SK-N-SH (cell line): ENCODE data around the gene CLDN7.

Experiments used
- GABPA ChIP-seq: IDR thresholded peaks from 2 replicates; pipeline ENCODE4 v1.4.0; 2012; ENCODE audit warnings: low read depth, mild to moderate bottlenecking
- RAD21 ChIP-seq: IDR thresholded peaks from 2 replicates; pipeline ENCODE4 v1.6.1; 2012; ENCODE audit warnings: mild to moderate bottlenecking, low read length
- SMC3 ChIP-seq: IDR thresholded peaks from 2 replicates; pipeline ENCODE4 v1.6.1; 2012; ENCODE audit warnings: low read depth, low read length, improper control_type of control experiment
- TCF12 ChIP-seq: IDR thresholded peaks from 2 replicates; pipeline ENCODE4 v1.4.0; 2012
- TF ChIP-seq, protein P1 (sequence below): IDR thresholded peaks from 2 replicates; pipeline ENCODE4; 2012
- TF ChIP-seq, protein P2 (sequence below): fragments of 200-600 bp; sonication (generic); IDR thresholded peaks from 2 replicates; pipeline ENCODE4 v1.6.1; 2017; ENCODE audit warnings: antibody characterized with exemption, mild to moderate bottlenecking, moderate library complexity
- TF ChIP-seq, protein P3 (sequence below): fragments of 150-350 bp; IDR thresholded peaks from 2 replicates; pipeline ENCODE4 v1.6.1; 2017; ENCODE audit warnings: antibody characterized with exemption, low read length, low read depth, borderline replicate concordance

DNA sequence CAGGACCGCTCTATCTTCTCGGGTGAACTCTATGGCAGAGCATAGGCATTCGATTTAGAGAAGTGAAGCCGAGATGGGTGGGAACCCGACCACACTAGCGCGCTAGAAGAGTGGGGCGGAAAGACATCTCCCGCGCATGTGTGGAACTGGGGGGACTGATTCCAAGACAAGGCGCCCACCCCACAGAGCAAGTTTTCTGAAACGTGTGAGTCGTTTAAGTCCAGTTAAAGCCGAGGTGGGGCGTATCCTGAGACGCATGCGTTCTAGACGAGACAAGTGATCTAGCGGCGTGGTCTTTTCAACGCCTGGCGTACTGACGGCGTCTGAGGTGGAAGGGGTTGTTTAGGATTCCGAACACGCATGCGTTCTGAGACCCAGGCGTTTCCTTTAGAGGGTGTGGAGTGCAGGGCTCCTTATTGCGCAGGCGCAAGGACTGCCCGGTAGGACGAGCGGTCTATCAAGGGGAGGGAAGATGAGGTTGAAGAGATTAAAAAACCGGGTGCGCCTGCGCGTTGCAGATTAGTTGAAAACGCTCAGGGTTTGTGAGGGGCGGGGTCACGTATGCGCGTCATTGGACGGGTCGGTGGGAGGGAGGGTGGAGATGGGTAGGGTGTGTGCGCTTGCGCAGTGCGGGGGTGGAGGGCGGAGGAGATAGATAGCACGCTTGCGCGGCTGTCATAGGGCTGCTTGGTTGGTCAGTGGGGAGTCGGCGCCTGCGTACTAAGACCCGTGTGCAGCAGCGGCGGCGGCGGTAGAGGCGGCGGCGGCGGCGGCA, 44.8 kb upstream of the CLDN7 start, which contains the start of gene EIF5A:
- TF ChIP-seq RAD21, result no peak
- TF ChIP-seq TCF12, result no peak
- peak; percentile 47 for TF ChIP-seq GABPA
- TF ChIP-seq, protein P1, sequence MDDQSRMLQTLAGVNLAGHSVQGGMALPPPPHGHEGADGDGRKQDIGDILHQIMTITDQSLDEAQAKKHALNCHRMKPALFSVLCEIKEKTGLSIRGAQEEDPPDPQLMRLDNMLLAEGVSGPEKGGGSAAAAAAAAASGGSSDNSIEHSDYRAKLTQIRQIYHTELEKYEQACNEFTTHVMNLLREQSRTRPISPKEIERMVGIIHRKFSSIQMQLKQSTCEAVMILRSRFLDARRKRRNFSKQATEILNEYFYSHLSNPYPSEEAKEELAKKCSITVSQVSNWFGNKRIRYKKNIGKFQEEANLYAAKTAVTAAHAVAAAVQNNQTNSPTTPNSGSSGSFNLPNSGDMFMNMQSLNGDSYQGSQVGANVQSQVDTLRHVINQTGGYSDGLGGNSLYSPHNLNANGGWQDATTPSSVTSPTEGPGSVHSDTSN, result no peak
- TF ChIP-seq, protein P2, sequence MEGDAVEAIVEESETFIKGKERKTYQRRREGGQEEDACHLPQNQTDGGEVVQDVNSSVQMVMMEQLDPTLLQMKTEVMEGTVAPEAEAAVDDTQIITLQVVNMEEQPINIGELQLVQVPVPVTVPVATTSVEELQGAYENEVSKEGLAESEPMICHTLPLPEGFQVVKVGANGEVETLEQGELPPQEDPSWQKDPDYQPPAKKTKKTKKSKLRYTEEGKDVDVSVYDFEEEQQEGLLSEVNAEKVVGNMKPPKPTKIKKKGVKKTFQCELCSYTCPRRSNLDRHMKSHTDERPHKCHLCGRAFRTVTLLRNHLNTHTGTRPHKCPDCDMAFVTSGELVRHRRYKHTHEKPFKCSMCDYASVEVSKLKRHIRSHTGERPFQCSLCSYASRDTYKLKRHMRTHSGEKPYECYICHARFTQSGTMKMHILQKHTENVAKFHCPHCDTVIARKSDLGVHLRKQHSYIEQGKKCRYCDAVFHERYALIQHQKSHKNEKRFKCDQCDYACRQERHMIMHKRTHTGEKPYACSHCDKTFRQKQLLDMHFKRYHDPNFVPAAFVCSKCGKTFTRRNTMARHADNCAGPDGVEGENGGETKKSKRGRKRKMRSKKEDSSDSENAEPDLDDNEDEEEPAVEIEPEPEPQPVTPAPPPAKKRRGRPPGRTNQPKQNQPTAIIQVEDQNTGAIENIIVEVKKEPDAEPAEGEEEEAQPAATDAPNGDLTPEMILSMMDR, result no peak
- no peak for TF ChIP-seq SMC3
- TF ChIP-seq, protein P3, sequence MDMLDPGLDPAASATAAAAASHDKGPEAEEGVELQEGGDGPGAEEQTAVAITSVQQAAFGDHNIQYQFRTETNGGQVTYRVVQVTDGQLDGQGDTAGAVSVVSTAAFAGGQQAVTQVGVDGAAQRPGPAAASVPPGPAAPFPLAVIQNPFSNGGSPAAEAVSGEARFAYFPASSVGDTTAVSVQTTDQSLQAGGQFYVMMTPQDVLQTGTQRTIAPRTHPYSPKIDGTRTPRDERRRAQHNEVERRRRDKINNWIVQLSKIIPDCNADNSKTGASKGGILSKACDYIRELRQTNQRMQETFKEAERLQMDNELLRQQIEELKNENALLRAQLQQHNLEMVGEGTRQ, result no peak
